Pancreas (tissue), 10 donors: ENCODE results near the gene WDR81. TPM values are rescaled to one million over a fixed set of nuclear protein-coding genes. Genes with fewer than 3 reads are reported as not detected.
"Not testable (repeated sequence)": the region's sequence is repeated elsewhere in the genome, so short reads cannot be mapped to it uniquely, and the experiment has no call there.

ENCODE experiments used
- ATAC-seq, 4 donors: fragments of 200-7000 bp; cut with Tn5 transposase; one replicate each; pipeline versions ENCODE4 v1.8.0 to v1.9.1; 2020; ENCODE audit warnings: mild to moderate bottlenecking in 4 of 4, moderate library complexity in 4 of 4
- DNase-seq, 6 donors: peaks; one replicate each; pipeline ENCODE4 v3.0.0-alpha.2; 2020
- FAIRE-seq: peaks from 2 replicates; lab custom pipeline; 2012; peaks lifted over from hg19 to GRCh38; lab: Jason Lieb, UNC
- H3K27ac ChIP-seq, 4 donors: fragments of 200-600 bp; sonication (generic); 1 replicate in 3 of 4; 2 replicates in 1 of 4; pipeline versions ENCODE4 v1.5.0 to v1.8.0; 2020
- H3K27me3 ChIP-seq, 4 donors: fragments of 200-600 bp; one replicate each; pipeline ENCODE4 v1.8.0; 2021
- H3K36me3 ChIP-seq, 3 donors: fragments of 200-600 bp; sonication (generic) in 1 of 3; one replicate each; pipeline versions ENCODE4 v1.5.0 to v1.8.0; 2020 to 2021
- H3K4me1 ChIP-seq, 3 donors: fragments of 200-600 bp; one replicate each; pipeline ENCODE4 v1.8.0; 2021
- H3K4me3 ChIP-seq, 4 donors: fragments of 200-600 bp; sonication (generic) in 2 of 4; one replicate each; pipeline versions ENCODE4 v1.5.0 to v1.8.0; 2020 to 2021
- H3K9me3 ChIP-seq, 4 donors: fragments of 200-600 bp; one replicate each; pipeline ENCODE4 v1.8.0; 2021
- CTCF ChIP-seq, 4 donors: fragments of 200-600 bp; sonication (generic) in 3 of 4; IDR thresholded peaks; one replicate each; pipeline versions ENCODE4 v1.5.0 to v1.8.0; 2021; ENCODE audit warnings: antibody characterized with exemption in 4 of 4
- WGBS, 2 donors: extraction: QIAGEN DNeasy Blood & Tissue Kit; methylation state at CpG; one replicate each; pipeline ENCODE4 v1.1.7; 2013; 5-methylcytosine and 5-hydroxymethylcytosine counted together
- intact Hi-C, 3 donors: fragments of 100-400 bp; cut with DNase I; formaldehyde crosslinking; loops; one replicate each; pipeline versions ENCODE4 v1.11.1 to v1.14.2; 2022
- polyA plus RNA-seq, 2 donors: library from polyadenylated mRNA; stranded (reverse); fragments of 200-250 nt; gene quantifications; one replicate each; pipeline ENCODE4 v1.2.3, GENCODE V29; 2013
- total RNA-seq, 6 donors: library from RNA; stranded (reverse); fragmentation: NEBNext Ultra II Directional in 4 of 6; extraction: Animal tissue kit (Norgen Biotek cat#: 25700) in 4 of 6; gene quantifications; one replicate each; pipeline versions ENCODE4 v1.2.1 to v1.2.4, GENCODE V29; 2021 to 2023
- donor health status: healthy with polysubstance abuse.
- donor health status: DM: no; HTN: no; CAD: no; lungs with moderate emphysema.
- donor health status: DM: no; HTN: no; CAD: no.
- donor health status: control.
- donor health status: control.
- donor health status: Bipolar disorder and iron deficiency.
- donor health status: DM: yes; HTN: yes; CAD: no.
- donor health status: DM: no; HTN: no; CAD: no.
- donor health status: DM: no; HTN: no; CAD: no.
- donor health status: DM: yes; HTN: yes; CAD: no.

Gene WDR81
- total and polyA plus RNA-seq, 8 donors: 5.7 to 24.4 (median 9.4) TPM

- DNase-seq (peak in 2 of 6 donors; percentile 67 to 70), FAIRE-seq (no peak), ATAC-seq (peak in 3 of 4 donors; percentile 42 to 76 (median 51))
- Histone ChIP-seq H3K36me3 (peaks cover 0 to 6% (median 0%) of the 10 kb centered on the region in 3 donors), H3K4me1 (peaks cover 0 to 6% (median 0%) of the 10 kb centered on the region in 3 donors), H3K9me3 (no peaks in the 10 kb centered on the region), H3K4me3 (no peak overlapping the region), H3K27me3 (no peaks in the 10 kb centered on the region), H3K27ac (no peak overlapping the region)
- WGBS, 2 donors: 68 to 72% methylated on average over 25 of the region's 25 CpGs
- no peak for TF ChIP-seq CTCF (IDR thresholded peaks at IDR 0.05)
- intact Hi-C loops: no loop called here
Observed at GRCh38 chr17:1736348-1737281, 12.1 kb downstream of the WDR81 start.

- Histone ChIP-seq H3K27ac (no peak overlapping the region), H3K4me3 (no peak overlapping the region), H3K9me3 (no peaks in the 10 kb centered on the region), H3K27me3 (no peaks in the 10 kb centered on the region), H3K4me1 (peaks cover 0 to 6% (median 0%) of the 10 kb centered on the region in 3 donors), H3K36me3 (peaks cover 0 to 6% (median 0%) of the 10 kb centered on the region in 3 donors)
- TF ChIP-seq CTCF (IDR thresholded peaks at IDR 0.05): no peak
- FAIRE-seq: no peak
- WGBS, 2 donors: 93 to 94% methylated on average over 21 of the region's 21 CpGs
- DNase-seq: peak in 2 of 6 donors; percentile 14 to 72
- intact Hi-C loops: no loop called here
- peak in 2 of 4 donors; percentile 11 to 16 for ATAC-seq
Observed at GRCh38 chr17:1737531-1738291, 13.2 kb downstream of the WDR81 start.

DNA sequence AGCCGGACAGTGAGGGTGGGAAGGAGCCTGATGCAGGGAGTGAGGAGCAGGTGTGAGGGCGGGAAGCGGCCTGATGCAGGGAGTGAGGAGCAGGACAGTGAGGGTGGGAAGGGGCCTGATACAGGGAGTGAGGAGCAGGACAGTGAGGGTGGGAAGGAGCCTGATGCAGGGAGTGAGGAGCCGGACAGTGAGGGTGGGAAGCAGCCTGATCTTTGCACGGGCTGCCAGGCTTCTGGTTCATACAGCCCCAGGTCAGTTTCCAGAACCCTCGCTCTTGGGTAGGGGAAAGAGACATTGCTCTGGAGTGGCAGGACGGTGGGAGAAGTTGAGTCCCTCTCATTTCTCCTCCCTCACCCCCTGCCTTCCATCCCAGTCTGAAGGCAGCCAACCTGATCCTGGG lies 17.4 kb downstream of the WDR81 start:
- H3K36me3 ChIP-seq, H3K9me3 ChIP-seq, H3K4me3 ChIP-seq, intact Hi-C loops, H3K27ac ChIP-seq, DNase-seq, H3K27me3 ChIP-seq, H3K4me1 ChIP-seq, FAIRE-seq, ATAC-seq: not testable (repeated sequence)
- WGBS, 2 donors: 87 to 92% methylated on average over 7 of the region's 7 CpGs

GRCh38 chr17:1742371-1743087 lies 18.0 kb downstream of the WDR81 start, which contains the start of gene SERPINF2:
Gene SERPINF2, plus strand, starts transcription at chr17:1742871. Its CDS starts 2,125 bp downstream, at chr17:1744996.
- Histone ChIP-seq H3K4me1 (no peaks in the 10 kb centered on the region), H3K9me3 (no peaks in the 10 kb centered on the region), H3K36me3 (peaks cover 0 to under 1% (median 0%) of the 10 kb centered on the region in 3 donors), H3K4me3 (no peak within 1 kb of the TSS), H3K27ac (no peak within 1 kb of the TSS), H3K27me3 (no peaks in the 10 kb centered on the region)
- ATAC-seq (no peak), DNase-seq (no peak), FAIRE-seq (no peak)
- WGBS, 2 donors: 44 to 45% methylated on average over 10 of the region's 10 CpGs
- intact Hi-C loops: no loop called here
- TF ChIP-seq CTCF (IDR thresholded peaks at IDR 0.05): no peak

DNA sequence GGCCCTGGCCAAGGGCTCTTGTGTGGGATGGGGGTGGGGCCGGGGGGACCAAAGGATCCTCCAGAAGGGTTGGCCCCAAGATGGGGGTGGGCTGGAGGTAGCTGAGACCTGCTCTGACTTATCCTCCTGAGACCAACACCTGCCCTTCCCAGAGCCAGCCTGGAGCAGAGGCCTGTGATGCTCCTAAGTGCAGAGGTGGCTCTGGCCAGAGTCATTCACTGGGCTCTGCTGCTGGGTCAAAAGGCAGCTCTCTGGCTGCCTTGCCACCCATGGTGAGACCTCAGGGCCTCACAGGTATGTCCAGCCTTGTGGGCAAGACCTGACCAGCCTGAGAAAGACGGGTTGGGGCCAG lies 18.6 kb downstream of the WDR81 start:
- FAIRE-seq (no peak), DNase-seq (no peak), ATAC-seq (no peak)
- no peak for TF ChIP-seq CTCF (IDR thresholded peaks at IDR 0.05)
- no peak overlapping the region for H3K4me3 ChIP-seq
- no peaks in the 10 kb centered on the region for H3K9me3 ChIP-seq
- H3K27me3 ChIP-seq: no peaks in the 10 kb centered on the region
- no peaks in the 10 kb centered on the region for H3K36me3 ChIP-seq
- no peak overlapping the region for H3K27ac ChIP-seq
- no peaks in the 10 kb centered on the region for H3K4me1 ChIP-seq
- WGBS, 2 donors: 88 to 92% methylated on average over 2 of the region's 2 CpGs
- intact Hi-C loops: no loop called here
